Fibroblast of villous mesenchyme (primary cell): ENCODE measurements around the gene AUTS2. TPM values are rescaled to one million over a fixed set of nuclear protein-coding genes. Genes with fewer than 3 reads are reported as not detected.

Experiments
- DNase-seq: peaks from one replicate; pipeline ENCODE4 v3.0.0-alpha.2; 2010; ENCODE audit warnings: low read depth
- H3K4me3 ChIP-seq: 2 replicates; pipeline ENCODE4 v1.5.1; 2011; ENCODE audit warnings: low read depth, mild to moderate bottlenecking, low read length
- CTCF ChIP-seq: IDR thresholded peaks from 2 replicates; pipeline ENCODE4 v1.5.1; 2012; ENCODE audit warnings: low read depth, mild to moderate bottlenecking, low read length; ENCODE audit not compliant: insufficient read depth
- total RNA-seq: library from RNA; depleted of rRNA; stranded (reverse); fragments of >200 nt; gene quantifications from 2 replicates; pipeline ENCODE4 v1.2.3, GENCODE V29; 2012

Gene AUTS2
- total RNA-seq, 1 donor, result 3.9 TPM

DNA sequence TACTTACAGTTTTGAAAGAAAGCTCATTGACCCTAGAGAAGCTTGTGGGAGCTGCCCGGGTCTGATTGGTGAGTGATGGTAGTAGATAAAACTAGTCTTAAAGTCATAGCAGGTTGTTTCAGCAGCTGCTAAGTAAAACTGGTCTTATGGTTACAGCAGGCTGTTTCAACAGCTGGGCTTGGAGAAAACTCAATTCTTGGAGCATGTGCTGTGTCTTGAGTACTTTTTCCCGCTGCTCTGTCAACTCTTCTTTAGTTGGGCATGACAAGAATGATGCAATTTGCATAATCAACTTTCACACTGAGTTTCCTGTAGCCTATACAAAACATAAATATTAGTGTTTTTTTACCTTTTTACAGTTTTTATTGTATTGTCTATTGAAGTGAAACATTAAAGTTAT is 707.9 kb downstream of the AUTS2 start:
- H3K4me3 ChIP-seq, result no peak overlapping the region
- DNase-seq, result no peak
- TF ChIP-seq CTCF, result no peak

DNA sequence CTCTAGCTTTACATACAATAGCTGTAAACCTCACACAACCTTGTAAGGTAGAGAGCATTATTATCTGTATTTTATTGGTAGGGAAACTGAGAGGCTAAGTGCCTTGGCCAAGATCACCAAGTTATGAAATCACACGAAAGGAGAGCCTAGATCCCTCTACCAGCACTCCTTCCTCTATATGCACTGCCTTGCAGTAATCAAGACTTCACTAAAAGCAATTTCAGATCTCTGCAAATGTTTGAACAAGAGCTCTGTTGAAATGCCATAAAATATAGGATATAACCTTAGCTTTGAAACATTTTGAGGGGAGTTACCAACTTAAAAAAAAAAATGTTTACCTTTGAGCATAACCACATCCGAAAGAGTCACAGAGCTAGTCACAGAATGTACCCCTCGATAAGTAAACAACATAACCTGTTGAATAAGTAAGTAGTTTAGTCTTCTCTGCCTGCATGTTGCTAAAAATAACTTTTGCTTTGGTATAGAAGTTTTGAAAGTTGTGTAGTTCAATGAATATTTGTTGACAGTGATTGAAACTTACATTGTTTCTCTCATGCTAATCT is 709.4 kb downstream of the AUTS2 start:
- DNase-seq, result peak; percentile 48
- TF ChIP-seq CTCF, result no peak

GRCh38 chr7:70312336-70312735 is 714.1 kb downstream of the AUTS2 start:
- no peak for TF ChIP-seq CTCF
- no peak overlapping the region for H3K4me3 ChIP-seq
- DNase-seq, result no peak

More for the DNA sequence above, 709.4 kb downstream of the AUTS2 start:
- H3K4me3 ChIP-seq, result no peak overlapping the region

DNA sequence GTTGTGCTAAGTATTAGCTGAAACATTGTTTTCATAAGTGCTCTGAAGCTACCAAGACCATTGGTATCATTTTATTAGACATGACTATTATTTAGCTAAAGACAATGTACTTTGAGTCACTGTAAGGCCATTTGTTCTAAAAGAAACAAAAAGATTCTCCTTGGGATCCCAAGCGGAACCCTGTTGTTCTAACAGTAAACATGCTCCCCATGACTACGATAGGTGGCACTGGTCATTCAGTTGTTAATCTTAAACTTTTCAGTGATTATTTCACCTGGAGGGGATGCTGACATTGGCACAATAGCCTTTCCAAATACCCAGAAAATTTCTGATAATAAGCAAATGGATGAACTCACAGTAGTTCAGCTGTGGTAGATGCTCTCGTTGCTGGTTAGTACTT is 715.0 kb downstream of the AUTS2 start:
- TF ChIP-seq CTCF, result no peak
- no peak for DNase-seq
- H3K4me3 ChIP-seq, result no peak overlapping the region

GRCh38 chr7:70313687-70314086 is 715.4 kb downstream of the AUTS2 start:
- no peak for DNase-seq
- H3K4me3 ChIP-seq, result no peak overlapping the region
- TF ChIP-seq CTCF, result no peak

GRCh38 chr7:70314221-70314620 is 715.9 kb downstream of the AUTS2 start:
- DNase-seq, result no peak
- no peak overlapping the region for H3K4me3 ChIP-seq
- TF ChIP-seq CTCF, result no peak

DNA sequence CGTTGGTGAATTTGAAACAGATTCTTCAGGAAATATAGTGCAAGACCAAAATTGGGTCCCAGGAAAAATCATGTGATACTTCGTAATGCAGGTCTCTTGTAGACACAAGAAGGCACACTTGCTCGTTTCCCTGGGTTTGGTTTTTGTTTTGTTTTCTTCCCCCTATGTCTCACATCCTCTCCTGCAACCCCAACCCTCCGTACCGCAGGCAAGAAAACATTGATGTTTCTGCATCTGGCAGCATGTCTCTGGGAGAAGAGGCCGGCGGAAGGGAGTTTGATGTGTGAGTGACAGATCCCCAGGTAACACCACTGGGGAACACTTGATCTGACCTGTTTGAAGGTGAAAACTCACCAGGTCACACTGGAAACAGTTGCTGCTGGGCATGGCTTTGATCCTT is 718.5 kb downstream of the AUTS2 start:
- TF ChIP-seq CTCF, result no peak
- no peak for DNase-seq
- no peak overlapping the region for H3K4me3 ChIP-seq
